Fibroblast of skin of scalp (primary cell): Measurements from ENCODE around the gene TNFRSF18.
A peak's percentile ranks its signal among the peaks of the same experiment; 100 is the strongest.
"Not testable (repeated sequence)": the region's sequence is repeated elsewhere in the genome, so short reads cannot be mapped to it uniquely, and the experiment has no call there.

Experiments used
- DNase-seq: peaks from one replicate; pipeline ENCODE4 v3.0.0-alpha.2; 2013

TNFRSF18 gene

DNA sequence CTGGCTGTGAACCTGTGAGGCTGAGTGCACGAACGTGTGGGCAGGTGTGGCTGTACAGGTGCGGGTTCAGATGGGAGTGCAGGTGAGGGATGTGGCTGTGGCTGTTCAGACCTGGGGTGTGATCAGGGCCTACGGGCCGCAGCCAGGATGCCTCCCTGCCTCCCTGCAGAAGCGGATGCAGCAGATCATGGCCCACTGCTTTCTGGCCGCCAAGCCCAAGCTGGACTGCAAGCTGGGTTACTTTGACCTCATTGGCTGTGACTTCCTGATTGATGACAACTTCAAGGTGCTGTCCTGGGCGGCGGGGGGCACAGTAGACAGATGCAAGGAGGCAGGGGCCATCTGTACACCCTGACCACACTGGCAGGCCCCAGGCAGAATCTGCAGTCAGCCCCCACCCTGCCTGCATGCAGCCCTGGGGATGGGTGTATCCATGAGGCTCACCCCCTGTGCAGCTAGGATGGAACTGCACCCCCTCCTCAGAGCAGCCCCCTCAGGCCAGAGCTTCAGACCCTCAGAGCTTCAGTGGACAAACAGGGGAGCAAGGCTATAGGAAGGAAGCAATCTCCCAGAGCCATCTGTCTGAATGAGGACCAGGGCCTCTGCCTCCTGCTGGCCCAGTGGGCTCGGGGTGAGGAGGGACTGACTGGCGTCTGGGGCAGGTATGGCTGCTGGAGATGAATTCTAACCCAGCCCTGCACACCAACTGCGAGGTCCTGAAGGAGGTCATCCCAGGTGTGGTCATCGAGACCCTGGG is 9.8 kb downstream of the TNFRSF18 start:
- no peak for DNase-seq

DNA sequence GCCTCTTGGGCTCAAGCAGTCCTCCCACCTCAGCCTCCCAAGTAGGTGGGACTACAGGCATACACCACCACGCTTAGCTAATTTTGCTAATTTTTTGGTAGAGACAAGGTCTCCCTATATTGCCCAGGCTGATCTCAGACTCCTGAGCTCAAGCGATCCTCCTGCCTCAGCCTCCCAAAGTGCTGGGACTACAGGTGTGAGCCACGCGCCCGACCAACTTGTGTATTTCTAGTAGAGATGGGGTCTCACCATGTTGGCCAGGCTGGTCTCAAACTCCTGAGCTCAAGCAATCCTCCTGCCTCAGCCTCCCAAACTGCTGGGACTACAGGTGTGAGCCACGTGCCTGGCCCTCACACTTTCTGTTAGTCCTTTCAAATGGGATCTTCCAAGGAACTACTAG is 10.7 kb downstream of the TNFRSF18 start:
- DNase-seq = not testable (repeated sequence)

DNA sequence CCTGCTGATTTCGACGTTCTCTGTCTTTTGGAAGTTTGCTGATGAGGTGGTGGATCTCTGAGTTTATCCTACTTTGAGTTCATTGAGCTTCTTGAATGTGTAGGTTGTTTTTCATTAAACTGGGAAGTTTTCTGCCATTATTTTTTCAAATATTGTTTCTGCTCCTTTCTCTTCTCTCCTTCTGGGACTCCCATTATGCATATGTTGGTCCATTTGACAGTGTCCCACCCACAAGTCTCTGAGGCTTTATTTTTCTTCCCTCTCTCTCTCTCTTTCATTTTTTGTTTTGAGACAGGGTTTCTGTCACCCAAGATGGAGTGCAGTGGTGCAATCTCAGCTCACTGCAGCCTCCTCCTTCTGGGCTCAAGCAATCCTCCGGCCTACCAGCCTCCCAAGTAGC is 11.7 kb downstream of the TNFRSF18 start:
- no peak for DNase-seq

DNA sequence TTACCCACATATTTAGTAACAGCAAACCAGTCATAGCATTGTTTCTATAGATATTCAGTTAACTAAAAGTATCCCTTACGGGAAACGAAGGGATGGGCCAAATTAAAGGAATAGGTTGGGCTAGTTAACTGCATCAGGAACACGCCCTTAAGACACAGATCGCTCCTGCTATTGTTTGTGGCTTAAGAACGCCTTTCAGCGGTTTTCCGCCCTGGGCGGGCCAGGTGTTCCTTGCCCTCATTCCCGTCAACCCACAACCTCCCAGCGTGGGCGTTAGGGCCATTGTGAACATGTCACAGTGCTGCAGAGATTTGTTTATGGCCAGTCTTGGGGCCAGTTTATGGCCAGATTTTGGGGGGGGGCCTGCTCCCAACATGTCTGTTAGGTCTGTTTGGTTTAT is 14.7 kb downstream of the TNFRSF18 start:
- no peak for DNase-seq

DNA sequence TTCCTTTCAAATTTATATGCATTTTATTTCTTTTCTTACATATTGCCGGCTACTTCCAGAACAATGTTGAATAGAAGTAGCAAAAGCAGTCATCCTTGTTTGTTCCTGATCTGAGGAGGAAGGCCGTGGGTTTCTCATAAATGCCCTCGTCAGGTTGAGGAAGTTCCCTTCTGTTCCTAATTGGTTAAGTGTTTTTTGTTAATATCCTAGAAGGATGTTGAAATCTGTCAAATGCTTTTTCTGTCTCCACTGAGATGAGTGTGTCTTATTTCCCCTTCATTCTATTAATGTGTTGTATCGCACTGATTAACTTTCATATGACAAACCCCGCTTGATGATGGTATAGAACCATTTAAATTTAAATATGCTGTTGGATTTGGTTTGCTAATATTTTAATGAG is 17.3 kb downstream of the TNFRSF18 start:
- no peak for DNase-seq

DNA sequence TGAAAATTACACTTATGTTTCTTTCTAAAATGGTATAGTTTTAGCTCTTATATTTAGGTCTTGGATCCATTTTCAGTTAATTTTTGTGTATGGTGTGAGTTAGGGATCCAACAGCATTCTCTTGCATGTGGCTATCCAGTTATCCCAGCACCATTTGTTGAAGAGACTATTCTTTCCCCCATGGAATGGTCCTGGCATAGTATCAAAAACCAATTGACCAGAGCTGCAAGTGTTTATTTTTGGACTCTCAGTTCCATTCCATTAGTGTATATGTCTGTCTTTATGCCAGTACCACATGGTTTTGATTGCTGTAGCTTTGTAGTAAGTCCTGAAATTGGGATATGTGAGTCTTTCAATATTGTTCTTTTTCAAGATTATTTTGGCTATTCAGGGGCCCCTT is 18.5 kb downstream of the TNFRSF18 start:
- DNase-seq = peak; percentile 50

DNA sequence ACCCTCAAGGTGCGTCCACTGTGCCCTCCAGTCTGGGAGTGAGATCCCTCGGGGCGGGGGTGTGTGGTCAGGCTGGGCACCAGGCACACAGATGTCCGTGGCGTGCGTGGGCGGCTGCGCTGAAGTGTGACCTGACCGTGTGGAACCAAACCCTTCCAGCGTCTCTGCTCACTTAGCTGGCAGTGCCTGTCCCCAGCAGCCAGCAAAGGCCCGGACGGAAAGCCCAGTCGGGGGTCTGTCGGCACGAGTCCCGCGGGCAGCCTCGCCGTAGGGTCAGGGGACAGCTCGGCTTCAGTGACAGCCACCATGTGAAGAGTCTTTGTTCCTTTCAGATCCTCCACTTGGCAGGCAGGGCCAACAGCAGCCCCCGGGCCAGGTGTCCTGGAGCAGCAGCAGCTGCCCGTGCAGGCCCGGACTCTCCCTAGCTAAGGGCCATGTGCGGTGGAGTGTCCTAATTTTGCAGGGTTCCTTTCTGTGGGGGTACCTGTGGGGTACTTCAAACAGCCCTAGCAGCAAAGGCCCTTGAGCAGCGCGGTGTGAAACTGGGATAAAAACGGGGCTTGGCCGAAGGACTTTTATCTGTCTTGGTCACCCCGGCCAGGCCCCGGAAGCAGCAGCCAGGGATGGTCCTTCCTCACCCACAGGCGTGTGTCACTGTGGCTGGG is 21.2 kb downstream of the TNFRSF18 start:
- no peak for DNase-seq

DNA sequence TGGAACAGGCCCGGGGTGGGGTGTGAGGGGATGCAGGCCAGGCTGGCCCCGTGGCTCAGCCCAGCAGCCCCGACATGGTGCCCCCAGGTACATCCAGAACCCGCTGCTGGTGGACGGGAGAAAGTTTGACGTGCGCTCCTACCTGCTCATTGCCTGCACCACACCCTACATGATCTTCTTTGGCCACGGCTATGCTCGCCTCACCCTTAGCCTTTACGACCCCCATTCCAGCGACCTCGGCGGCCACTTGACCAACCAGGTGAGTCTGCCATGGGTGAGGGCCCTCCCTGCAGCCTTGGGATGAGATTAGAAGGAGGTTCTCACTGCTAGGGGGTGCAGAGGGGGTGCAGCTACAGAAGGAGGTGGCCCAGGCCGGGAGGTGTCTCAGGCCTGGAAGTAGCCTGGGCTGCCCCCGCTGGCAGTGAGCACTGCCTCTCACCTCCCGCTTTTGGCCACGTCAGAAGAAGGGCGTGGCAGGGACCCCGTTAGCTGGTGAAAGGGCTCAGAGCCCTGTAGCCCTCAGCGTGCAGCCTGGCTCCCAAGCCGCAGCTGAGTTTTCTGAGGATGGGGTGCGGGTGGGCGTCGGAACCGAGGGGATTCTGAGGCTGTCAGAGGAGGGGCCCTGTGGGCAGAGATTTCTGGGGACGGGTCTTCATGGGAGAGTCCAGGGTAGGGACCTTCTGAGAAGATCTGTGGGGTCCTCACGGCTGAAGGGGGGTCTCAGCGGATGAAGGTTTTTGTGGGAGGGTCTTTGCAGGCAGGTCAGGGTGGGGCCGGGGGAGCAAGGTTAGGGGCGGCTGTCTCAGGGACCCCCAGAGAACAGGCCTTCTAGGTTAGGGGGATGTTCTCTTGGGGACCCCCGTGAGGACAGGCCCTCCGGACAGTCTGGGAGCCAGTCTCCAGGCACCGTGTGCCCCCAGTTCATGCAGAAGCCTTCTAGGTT is 22.3 kb downstream of the TNFRSF18 start:
- DNase-seq = no peak

DNA sequence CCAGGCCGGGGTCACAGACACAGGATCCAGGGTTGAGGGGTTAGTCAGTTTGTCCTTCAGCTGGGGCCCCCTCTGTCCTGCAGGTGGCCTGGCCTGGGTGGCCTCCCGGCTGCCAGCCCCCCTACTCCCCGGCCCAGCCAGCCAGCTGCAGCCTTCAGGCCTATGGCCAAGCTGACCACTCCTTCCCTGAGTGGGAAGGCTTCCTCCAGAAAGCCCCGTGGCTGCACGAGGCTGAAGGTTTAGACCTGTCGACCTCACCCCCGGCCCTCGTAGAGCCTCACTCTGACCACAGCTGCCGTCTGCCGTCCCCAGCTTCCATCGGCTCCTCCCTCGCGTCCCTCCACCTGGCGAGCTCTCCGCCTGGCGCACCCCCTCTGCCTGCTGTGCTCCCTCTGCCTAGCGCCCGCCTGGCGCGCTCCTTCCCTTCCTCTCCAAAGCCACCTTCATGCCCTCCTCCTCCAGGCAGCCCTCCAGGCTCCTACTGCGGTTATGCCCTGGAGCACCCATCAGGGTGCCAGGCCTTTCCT is 23.1 kb downstream of the TNFRSF18 start:
- DNase-seq = no peak

DNA sequence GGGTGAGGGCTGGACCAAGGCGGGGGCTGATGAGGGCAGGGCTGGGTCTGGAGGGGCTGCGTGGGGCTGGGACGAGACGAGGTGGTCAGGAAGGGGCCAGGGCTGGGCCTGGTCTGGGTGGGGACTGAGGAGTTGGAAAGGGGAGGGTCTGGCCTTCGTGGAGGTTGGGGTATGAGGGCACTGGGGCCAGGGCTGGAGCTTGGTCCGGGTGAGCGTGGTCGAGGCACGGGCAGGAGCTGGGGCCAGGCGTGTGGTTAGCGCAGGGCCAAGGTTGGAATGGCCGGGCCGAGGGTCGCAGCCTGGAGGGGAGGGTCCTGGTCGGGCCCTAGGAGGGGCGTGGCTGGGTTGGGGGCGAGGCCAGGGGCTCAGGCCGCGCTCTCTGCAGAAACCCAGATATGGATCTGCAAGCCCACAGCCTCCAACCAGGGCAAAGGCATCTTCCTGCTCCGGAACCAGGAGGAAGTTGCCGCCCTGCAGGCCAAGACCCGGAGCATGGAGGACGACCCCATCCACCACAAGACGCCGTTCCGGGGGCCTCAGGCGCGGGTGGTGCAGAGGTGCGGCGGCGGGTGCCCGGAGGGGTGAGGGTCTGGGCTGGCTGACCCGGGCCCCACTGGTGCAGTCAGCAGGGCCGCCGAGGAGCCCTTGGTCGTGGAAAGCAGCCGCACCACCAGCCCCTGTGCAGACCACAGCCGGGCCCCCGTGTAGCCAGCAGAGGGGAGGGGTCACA is 23.7 kb downstream of the TNFRSF18 start:
- no peak for DNase-seq

DNA sequence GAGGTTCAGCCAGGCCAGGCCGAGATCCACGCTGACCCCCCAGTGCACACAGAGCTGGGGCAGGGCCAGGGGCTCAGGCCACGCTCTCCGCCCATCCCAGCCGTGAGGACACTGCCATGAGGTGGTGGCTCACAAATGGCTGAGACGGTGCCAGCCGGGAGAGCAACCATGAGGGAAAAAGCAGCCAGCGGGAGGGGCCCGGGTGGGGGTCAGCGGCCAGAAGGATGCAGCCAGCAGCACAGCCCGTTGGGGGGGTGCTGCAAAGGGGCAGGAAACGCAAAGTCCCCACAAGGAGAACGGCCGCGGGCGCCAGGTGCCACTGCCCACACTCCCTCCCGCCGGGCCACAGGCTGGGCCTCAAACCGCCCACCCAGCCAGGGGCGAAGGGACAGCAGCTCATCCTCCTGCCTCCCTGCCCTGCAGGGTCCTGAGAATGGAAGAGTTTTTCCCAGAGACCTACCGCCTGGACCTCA is 24.4 kb downstream of the TNFRSF18 start:
- no peak for DNase-seq

DNA sequence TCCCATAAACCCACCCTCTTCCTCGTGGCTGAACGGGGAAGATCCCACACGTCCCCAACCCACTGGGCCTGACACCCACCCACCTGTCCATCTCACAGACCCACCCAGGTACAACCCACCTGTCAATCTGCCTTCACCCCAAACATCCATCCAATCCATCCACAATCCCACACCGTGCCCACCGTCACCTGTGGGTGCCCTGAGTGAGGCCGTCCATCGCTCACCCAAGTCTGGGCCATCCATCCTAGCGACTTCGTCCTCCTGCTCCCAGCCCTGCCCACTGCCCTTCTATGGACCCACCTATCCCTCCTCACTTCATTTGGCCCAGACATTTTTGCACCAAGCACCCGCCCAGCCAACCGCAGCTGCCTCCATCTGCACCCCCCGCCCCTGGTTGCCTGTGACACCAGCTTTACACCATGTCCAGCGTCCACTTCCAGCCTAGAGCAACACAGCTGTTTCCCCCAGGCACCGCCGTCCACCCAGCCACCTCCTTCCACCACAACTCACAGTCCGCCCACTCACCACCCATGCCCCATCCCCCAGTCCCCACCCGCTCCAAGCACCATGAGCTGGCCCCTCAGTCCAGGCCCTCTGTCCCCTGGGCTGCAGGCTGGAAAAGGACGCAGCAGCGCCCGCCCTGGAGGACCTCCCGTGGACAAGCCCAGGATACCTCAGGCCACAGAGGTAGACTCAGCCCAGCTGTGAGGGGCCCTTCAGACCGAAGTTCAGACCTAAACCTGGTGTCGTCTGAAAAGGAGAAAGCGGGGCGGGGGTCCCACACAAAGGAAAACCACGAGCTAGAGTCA is 25.1 kb downstream of the TNFRSF18 start:
- no peak for DNase-seq

DNA sequence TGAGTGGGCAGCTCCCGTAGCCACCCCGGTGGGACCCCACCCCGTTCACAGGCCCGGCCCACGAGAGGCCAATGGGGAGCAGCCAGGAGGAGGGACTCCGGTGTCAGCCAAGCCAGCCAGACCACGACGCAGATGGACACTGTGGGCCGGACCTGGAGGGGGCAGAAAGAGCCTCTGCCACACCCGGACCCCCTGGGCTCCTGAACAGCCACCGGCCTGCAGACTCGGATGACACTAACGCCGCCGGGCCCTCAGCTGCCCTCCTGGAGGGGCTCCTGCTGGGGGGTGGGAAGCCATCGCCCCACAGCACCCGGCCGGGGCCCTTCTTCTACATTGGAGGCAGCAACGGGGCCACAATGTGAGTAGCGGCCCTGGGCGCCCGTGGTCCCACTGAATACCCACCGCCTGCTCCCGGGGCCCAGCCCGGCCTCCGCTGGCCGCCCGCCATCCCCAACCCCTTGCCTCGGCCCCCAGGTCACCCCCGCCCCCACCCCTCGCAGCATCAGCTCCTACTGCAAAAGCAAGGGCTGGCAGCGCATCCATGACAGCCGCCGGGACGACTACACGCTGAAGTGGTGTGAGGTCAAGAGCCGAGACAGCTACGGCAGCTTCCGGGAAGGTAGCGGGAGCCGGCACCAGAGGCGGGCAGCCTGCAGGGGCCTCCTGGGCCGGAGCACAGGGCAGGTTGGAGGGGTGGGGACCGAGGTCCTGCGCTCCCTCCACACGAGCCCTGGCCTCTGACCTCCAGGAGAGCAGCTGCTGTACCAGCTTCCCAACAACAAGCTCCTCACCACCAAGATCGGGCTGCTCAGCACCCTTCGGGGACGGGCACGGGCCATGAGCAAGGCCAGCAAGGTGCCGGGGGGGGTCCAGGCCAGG is 26.2 kb downstream of the TNFRSF18 start:
- DNase-seq = no peak

DNA sequence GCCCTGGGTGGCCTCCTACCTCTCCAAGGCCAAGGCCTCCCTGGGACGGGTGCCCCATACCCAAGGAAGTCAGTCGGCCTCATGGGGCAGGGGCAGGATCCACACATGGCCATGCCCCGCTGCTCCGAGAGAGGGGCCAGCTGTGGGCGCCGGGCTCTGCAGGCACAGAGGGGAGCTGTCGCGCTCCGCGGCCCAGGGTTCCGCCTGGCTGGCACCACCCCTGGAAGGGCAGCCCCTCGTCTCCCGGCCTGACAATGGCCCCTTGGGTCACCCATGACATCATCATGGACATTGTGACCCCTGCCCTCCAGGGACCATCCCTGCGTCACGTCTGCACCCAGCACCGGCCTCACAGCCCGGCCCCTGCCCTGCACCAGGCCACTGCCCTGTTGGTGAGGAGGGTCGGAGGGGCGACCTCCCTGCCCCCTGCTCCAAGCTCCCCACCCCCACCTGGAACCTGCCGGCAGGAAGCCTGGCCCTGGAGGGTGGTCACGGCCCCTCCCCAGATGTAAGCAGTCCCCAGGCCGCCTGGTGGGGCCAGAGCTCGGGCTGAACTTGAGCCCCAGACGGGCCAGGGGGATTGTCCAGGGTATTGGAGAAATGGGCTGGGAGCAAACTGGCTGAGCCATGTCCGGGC is 26.9 kb downstream of the TNFRSF18 start:
- DNase-seq = no peak

DNA sequence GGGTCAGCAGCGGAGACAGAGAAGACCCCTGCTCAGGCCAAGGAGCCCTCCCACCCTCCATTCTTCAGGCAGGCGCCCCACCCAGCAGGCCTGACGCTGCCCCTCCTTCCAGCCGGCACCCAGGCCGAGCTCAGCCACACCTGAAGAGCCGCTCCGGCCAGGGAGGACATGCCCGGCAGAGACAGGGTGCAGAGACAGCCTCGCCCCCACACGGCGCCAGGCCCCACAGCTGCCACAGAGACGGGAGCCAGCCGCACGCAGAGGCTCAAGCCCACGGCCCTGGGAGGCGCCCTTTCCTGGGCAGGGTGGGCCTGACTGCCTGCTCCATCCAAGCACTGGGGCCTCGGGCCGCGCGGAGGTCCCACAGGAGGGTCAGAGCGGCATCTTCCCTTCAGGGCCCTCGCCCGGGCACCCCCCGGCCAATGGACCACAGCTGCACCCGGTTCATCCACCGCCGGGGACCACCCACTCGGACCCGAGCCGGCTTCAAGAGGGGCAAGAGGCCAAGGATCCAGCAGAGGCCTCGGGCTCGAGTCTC is 27.5 kb downstream of the TNFRSF18 start:
- DNase-seq = no peak

DNA sequence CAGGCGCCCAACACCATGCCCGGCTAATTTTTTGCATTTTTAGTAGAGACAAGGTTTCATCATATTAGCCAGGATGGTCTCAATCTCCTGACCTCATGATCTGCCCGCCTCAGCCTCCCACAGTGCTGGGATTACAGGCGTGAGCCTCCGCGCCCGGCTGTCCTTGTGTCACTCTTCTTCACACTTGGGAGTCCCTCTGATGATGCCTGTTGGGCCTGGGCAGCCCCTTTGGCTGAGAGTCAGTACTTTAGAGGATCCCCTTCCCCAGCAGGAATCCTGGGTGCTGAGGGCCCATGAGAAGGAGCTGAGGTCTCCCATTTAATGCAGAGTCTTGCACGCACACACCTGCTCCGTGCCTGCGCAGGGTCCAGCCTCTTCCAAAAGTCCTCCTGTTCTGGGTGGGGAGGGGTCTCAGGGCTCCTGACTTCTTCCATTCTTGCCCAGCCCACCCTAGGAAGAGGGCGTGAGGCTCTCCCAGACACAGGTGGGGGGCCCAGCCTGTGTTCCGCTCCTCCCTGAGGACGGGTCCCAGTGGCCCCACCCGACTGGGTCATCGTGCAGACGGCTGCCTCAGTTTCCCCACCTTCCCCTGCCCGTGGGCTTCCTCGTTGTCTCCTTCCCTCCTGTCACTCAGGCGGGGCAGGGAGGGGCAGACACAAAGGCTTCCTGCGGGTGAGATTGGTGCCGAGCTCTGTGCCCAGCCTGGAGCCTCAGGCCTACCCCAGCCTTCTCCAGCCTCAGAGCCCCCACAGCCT is 28.8 kb downstream of the TNFRSF18 start:
- DNase-seq = no peak

DNA sequence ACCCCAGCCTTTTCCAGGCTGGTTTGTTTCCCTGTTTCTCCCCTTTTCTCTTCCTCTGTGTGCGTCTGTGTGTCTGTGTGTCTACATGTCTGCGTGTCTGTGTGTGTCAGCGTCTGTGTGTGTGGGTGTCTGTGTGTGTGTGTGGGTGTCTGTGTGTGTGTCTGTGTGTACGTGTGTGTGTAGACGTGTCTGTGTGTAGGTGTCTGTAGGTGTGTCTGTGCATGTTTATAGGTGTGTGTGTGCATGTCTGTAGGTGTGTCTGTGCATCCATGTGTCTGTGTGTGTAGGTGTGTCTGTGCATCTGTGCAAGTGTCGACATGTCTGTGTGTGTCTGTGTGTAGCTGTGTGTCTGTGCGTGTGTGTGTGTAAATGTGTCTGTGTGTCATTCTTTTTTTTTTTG is 29.5 kb downstream of the TNFRSF18 start:
- DNase-seq = no peak

DNA sequence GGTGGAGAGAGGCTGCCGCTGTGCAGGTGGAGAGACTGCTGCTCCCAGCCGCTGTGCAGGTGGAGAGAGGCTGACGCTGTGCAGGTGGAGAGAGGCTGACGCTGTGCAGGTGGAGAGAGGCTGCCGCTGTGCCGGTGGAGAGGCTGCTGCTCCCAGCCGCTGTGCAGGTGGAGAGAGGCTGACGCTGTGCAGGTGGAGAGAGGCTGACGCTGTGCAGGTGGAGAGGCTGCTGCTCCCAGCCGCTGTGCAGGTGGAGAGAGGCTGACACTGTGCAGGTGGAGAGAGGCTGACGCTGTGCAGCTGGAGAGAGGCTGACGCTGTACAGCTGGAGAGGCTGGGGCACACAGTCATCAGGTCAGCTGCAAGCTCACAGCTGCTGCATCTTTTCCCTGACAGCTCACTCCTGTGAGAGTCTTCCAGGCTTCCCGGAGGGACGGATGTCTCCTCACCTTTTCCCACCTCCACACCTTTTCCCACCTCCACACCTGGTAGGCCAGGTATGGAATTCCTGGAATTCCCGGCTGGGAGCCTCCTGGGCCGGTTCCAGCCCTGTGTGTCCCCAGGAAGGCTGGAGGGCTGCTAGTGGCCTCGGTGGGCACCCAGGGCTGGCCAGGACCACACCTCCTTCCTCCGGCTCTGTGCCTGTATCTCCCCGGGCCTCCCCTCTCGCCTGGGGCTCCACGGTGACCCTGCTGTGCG is 30.2 kb downstream of the TNFRSF18 start:
- not testable (repeated sequence) for DNase-seq
